ENCODE measurements around the gene ARL3. TPM values are rescaled to one million over a fixed set of nuclear protein-coding genes. Genes with fewer than 3 reads are reported as not detected.

ARL3 gene
- total and polyA plus RNA-seq, 2 of the 4 experiments (the other 2 are of a cell fraction) = 5.0 to 14.3 TPM

DNA sequence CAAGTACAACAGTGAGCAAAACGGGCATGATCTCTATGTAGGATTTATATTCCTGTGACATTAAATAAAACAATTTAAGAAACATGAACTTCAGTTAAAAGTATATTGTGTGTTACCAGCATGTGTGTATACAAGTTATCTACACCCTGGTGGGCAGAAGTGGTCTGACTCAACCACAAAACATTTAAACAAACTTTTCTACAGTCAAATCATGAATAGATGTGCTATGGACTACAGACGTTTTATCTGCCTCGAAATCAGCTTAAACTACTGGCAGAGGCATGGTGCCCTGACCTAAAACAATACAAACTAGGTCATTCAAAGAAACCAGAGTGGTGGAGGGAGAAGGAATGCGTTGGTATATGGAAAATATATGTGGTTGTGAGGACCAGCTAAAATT is 3.6 kb downstream of the ARL3 start:
- H3K14ac ChIP-seq (replicated peaks; ENCODE audit: low read depth, low read length) = no peak overlapping the region
- peak; percentile 19 for ATAC-seq (ENCODE audit: low read depth)
- no peaks in the 10 kb centered on the region for H3K36me3 ChIP-seq (ENCODE audit: control insufficient read depth, insufficient read depth, low read length)
- no CpG with 5 or more reads among the region's 4 CpGs for WGBS, 2 experiments (ENCODE audit: extremely low coverage in 2 of 2, insufficient read length in 1 of 2)
- H2BK15ac ChIP-seq (ENCODE audit: low read depth, low read length) = 0 out of 3 replicates have a peak overlapping the region, but pooled peaks have one; percentile 0
- H3K56ac ChIP-seq (ENCODE audit: extremely low read depth, insufficient read depth, low read length) = no peak overlapping the region
- peak; percentile 89 for DNase-seq
- peak overlapping the region; percentile 31; the same call in 1 of the 2 replicates for H3K23ac ChIP-seq (ENCODE audit: low read depth, low read length)
- H3K4ac ChIP-seq (ENCODE audit: low read depth, low read length) = no peak overlapping the region; the same call in 1 of the 2 replicates
- H3K79me1 ChIP-seq (ENCODE audit: low read depth in 1 of 2, low read length in 2 of 2) = peaks cover 22 to 58% of the 10 kb centered on the region in 2 experiments
- H3K27me3 ChIP-seq (ENCODE audit: control insufficient read depth, insufficient read depth, low read length) = no peaks in the 10 kb centered on the region
- peak overlapping the region; percentile 13; the same call in 1 of the 2 replicates for H3K27ac ChIP-seq (ENCODE audit: insufficient read depth, low read length)
- H2BK5ac ChIP-seq (ENCODE audit: low read depth, low read length, poor library complexity, severe bottlenecking) = peak overlapping the region; percentile 68
- POLR2A ChIA-PET (ENCODE audit: unreplicated experiment) = no interaction called here
- no peak overlapping the region for H2AK5ac ChIP-seq (ENCODE audit: low read depth, low read length)
- H3K9me3 ChIP-seq (ENCODE audit: control insufficient read depth, insufficient read depth, low read length) = no peaks in the 10 kb centered on the region
- peaks cover 3% of the 10 kb centered on the region for H3K9me1 ChIP-seq (ENCODE audit: insufficient read depth, low read length)
- no peak overlapping the region for H4K8ac ChIP-seq (ENCODE audit: low read depth in 2 of 2, low read length in 2 of 2)
- peak overlapping the region; percentile 61; the same call in 1 of the 2 replicates for H3K18ac ChIP-seq (ENCODE audit: low read depth, low read length)
- H2BK120ac ChIP-seq (ENCODE audit: low read depth, low read length) = no peak overlapping the region
- no peak overlapping the region for H2AK9ac ChIP-seq (replicated peaks; ENCODE audit: low read depth, low read length, poor library complexity)
- no peak overlapping the region for H3K4me3 ChIP-seq (ENCODE audit: insufficient read depth, low read depth, low read length)
- peaks cover 11% of the 10 kb centered on the region; the same call in 1 of the 2 replicates for H4K20me1 ChIP-seq (ENCODE audit: insufficient read depth, low read length)
- H3K4me1 ChIP-seq (ENCODE audit: control insufficient read depth, insufficient read depth, low read length) = peaks cover 2% of the 10 kb centered on the region
- BruUV-seq (replicated peaks) = no TSS peak
- peak overlapping the region; percentile 82; the same call in 1 of the 2 replicates for H3K4me2 ChIP-seq (ENCODE audit: low read depth, low read length)
- TF ChIP-seq, protein P1, sequence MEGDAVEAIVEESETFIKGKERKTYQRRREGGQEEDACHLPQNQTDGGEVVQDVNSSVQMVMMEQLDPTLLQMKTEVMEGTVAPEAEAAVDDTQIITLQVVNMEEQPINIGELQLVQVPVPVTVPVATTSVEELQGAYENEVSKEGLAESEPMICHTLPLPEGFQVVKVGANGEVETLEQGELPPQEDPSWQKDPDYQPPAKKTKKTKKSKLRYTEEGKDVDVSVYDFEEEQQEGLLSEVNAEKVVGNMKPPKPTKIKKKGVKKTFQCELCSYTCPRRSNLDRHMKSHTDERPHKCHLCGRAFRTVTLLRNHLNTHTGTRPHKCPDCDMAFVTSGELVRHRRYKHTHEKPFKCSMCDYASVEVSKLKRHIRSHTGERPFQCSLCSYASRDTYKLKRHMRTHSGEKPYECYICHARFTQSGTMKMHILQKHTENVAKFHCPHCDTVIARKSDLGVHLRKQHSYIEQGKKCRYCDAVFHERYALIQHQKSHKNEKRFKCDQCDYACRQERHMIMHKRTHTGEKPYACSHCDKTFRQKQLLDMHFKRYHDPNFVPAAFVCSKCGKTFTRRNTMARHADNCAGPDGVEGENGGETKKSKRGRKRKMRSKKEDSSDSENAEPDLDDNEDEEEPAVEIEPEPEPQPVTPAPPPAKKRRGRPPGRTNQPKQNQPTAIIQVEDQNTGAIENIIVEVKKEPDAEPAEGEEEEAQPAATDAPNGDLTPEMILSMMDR (conservative IDR thresholded peaks at IDR 0.05; ENCODE audit: low read depth, low read length) = no peak
- TF ChIP-seq, protein P2, sequence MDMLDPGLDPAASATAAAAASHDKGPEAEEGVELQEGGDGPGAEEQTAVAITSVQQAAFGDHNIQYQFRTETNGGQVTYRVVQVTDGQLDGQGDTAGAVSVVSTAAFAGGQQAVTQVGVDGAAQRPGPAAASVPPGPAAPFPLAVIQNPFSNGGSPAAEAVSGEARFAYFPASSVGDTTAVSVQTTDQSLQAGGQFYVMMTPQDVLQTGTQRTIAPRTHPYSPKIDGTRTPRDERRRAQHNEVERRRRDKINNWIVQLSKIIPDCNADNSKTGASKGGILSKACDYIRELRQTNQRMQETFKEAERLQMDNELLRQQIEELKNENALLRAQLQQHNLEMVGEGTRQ (IDR thresholded peaks at IDR 0.05; ENCODE audit: low read depth, low read length) = no peak
- TF ChIP-seq MXI1 (IDR thresholded peaks at IDR 0.05; ENCODE audit: borderline replicate concordance, low read depth, low read length) (no peak), RFX5 (IDR thresholded peaks at IDR 0.05; ENCODE audit: low read depth, low read length) (no peak), ELK1 (IDR thresholded peaks at IDR 0.05; ENCODE audit: borderline replicate concordance, low read depth, low read length) (no peak), RAD21 (IDR thresholded peaks at IDR 0.05; ENCODE audit: low read length) (0 out of 2 replicates have a peak, but pooled peaks have one; percentile 8), SMC3 (IDR thresholded peaks at IDR 0.05; ENCODE audit: low read depth, low read length) (no peak), FOS (IDR thresholded peaks at IDR 0.05; ENCODE audit: low read depth, low read length) (peak; percentile 62), MAZ (IDR thresholded peaks at IDR 0.05; ENCODE audit: borderline replicate concordance, low read depth, low read length) (no peak), POLR2A (IDR thresholded peaks at IDR 0.05; ENCODE audit: low read depth, low read length) (no peak), RCOR1 (IDR thresholded peaks at IDR 0.05; ENCODE audit: insufficient replicate concordance, low read length) (no peak), CHD1 (IDR thresholded peaks at IDR 0.05; ENCODE audit: low read depth, low read length) (no peak), MAFK (IDR thresholded peaks at IDR 0.05; ENCODE audit: low read depth, low read length) (no peak), CEBPB (IDR thresholded peaks at IDR 0.05; ENCODE audit: low read depth, low read length) (no peak), BHLHE40 (IDR thresholded peaks at IDR 0.05; ENCODE audit: low read depth, low read length) (peak; percentile 57; the same call in 1 of the 2 replicates), NFE2L2 (IDR thresholded peaks at IDR 0.05; ENCODE audit: low read depth, low read length) (no peak)
- in situ Hi-C loops (cut with MboI; ENCODE audit: low sequenced_read_pairs) (no loop called here), intact Hi-C loops (cut with micrococcal nuclease) (loop anchor here (5.0 kb wide), 1 partner anchor 208 kb away; the partner anchor contains the start of genes ACTR1A and SUFU), dilution Hi-C loops (cut with HindIII; ENCODE audit: low sequenced_read_pairs, unreplicated experiment) (no loop called here)
- H2AFZ ChIP-seq (replicated peaks; ENCODE audit: low read length, poor library complexity) = no peak overlapping the region
- H4K91ac ChIP-seq (ENCODE audit: insufficient read depth, low read depth, low read length) = no peak overlapping the region
- H4K5ac ChIP-seq (ENCODE audit: low read depth, low read length) = no peak overlapping the region
- CTCF ChIA-PET = interaction anchor here (0.6 to 2.2 kb wide), 4 partner anchors 31 to 43 kb away, joined by 3 to 4 read pairs (median 4); no protein-coding TSS in a partner anchor
- peak overlapping the region; percentile 8; the same call in 1 of the 2 replicates for H2BK20ac ChIP-seq (ENCODE audit: low read depth, low read length)
- no peak overlapping the region for H3K9ac ChIP-seq (ENCODE audit: low read depth, low read length)

Data from IMR-90 (cell line).